Muscle layer of colon (tissue), 2 donors: Measurements from ENCODE around the gene PADI3.

Experiments used
- H3K27ac ChIP-seq: one replicate; pipeline ENCODE4 v1.7.0; 2013; ENCODE audit warnings: low read depth, mild to moderate bottlenecking, low read length, moderate library complexity
- H3K27me3 ChIP-seq, 2 donors: one replicate each; pipeline ENCODE4 v1.7.0; 2013; ENCODE audit warnings: low read length in 2 of 2, mild to moderate bottlenecking in 2 of 2; ENCODE audit not compliant: insufficient read depth in 2 of 2, control insufficient read depth in 1 of 2
- H3K36me3 ChIP-seq: one replicate; pipeline ENCODE4 v1.7.0; 2013; ENCODE audit warnings: mild to moderate bottlenecking, low read length; ENCODE audit not compliant: insufficient read depth
- H3K4me1 ChIP-seq: one replicate; pipeline ENCODE4 v1.7.0; 2013; ENCODE audit warnings: mild to moderate bottlenecking, low read length; ENCODE audit not compliant: insufficient read depth
- H3K4me3 ChIP-seq, 2 donors: one replicate each; pipeline ENCODE4 v1.7.0; 2013; ENCODE audit warnings: low read length in 2 of 2, low read depth in 1 of 2, mild to moderate bottlenecking in 1 of 2, moderate library complexity in 1 of 2
- H3K9ac ChIP-seq: one replicate; pipeline ENCODE4 v1.7.0; 2013; ENCODE audit warnings: low read length
- H3K9me3 ChIP-seq: one replicate; pipeline ENCODE4 v1.7.0; 2013; ENCODE audit warnings: mild to moderate bottlenecking, low read length
- donor health status: abdominal sarcoma.
- donor health status: Adenocarcinoma of cecum.

PADI3 gene

GRCh38 chr1:17207966-17208418, 40.9 kb upstream of the PADI3 start:
- H3K36me3 ChIP-seq: no peaks in the 10 kb centered on the region
- H3K9me3 ChIP-seq: no peaks in the 10 kb centered on the region
- H3K27me3 ChIP-seq: peaks cover 0 to 15% of the 10 kb centered on the region in 2 donors
- H3K4me1 ChIP-seq: no peaks in the 10 kb centered on the region
- H3K27ac ChIP-seq: no peak overlapping the region
- no peak overlapping the region for H3K4me3 ChIP-seq
- no peak overlapping the region for H3K9ac ChIP-seq

DNA sequence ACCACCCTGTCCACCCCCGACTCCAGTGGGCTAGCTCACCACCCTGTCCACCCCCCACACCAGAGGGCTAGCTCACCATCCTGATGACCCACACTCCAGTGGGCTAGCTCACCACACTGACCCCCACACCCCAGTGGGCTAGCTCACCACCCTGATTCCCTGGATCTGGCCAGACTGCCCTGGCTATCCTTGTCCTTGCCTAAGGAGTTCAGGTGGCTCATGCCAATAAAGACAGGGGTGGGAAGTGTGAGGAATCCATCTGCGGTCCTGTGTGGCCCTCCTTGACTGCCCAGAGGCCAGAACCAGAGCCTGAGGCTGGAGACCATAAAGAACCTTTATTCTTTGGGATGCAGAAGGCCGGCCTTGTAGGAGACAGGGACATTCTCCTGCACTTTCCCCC, 40.4 kb upstream of the PADI3 start:
- H3K4me3 ChIP-seq: no peak overlapping the region
- H3K27ac ChIP-seq: no peak overlapping the region
- no peak overlapping the region for H3K9ac ChIP-seq
- H3K27me3 ChIP-seq: peaks cover 4 to 18% of the 10 kb centered on the region in 2 donors
- no peaks in the 10 kb centered on the region for H3K9me3 ChIP-seq
- H3K4me1 ChIP-seq: no peaks in the 10 kb centered on the region
- no peaks in the 10 kb centered on the region for H3K36me3 ChIP-seq

GRCh38 chr1:17209430-17209829, 39.5 kb upstream of the PADI3 start:
- no peak overlapping the region for H3K27ac ChIP-seq
- H3K4me3 ChIP-seq: no peak overlapping the region
- no peaks in the 10 kb centered on the region for H3K36me3 ChIP-seq
- peaks cover 12 to 27% of the 10 kb centered on the region in 2 donors for H3K27me3 ChIP-seq
- no peaks in the 10 kb centered on the region for H3K4me1 ChIP-seq
- H3K9me3 ChIP-seq: no peaks in the 10 kb centered on the region
- no peak overlapping the region for H3K9ac ChIP-seq

- H3K27me3 ChIP-seq: peaks cover 12 to 32% of the 10 kb centered on the region in 2 donors
- no peaks in the 10 kb centered on the region for H3K4me1 ChIP-seq
- no peak overlapping the region for H3K27ac ChIP-seq
- H3K9ac ChIP-seq: no peak overlapping the region
- no peak overlapping the region for H3K4me3 ChIP-seq
- no peaks in the 10 kb centered on the region for H3K36me3 ChIP-seq
- H3K9me3 ChIP-seq: no peaks in the 10 kb centered on the region
Observed at GRCh38 chr1:17210176-17210575, 38.7 kb upstream of the PADI3 start.

GRCh38 chr1:17211377-17211776, 37.5 kb upstream of the PADI3 start:
- no peaks in the 10 kb centered on the region for H3K4me1 ChIP-seq

DNA sequence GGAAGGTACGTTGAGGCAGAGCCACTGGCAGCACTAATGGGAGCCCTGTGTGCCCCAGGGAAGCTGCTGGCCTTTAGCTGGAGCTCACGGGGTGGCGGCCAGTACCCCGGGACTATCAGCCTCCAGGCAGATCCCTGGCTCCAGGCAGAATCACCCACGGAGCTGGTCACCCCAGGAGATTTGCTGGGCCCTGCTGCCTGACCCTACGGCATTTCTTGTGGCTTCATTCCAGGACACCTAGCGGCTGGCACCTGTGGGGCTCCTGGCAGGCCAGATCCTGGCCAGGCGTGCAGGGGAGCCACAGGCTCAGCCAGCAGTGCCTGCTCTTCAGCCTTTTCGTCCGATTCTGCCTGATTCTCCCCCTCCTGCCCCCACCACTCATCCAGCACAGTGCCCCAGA, 36.9 kb upstream of the PADI3 start:
- H3K4me3 ChIP-seq: no peak overlapping the region
- H3K9me3 ChIP-seq: no peaks in the 10 kb centered on the region
- H3K9ac ChIP-seq: no peak overlapping the region
- no peaks in the 10 kb centered on the region for H3K4me1 ChIP-seq
- H3K36me3 ChIP-seq: no peaks in the 10 kb centered on the region
- peaks cover 12 to 32% of the 10 kb centered on the region in 2 donors for H3K27me3 ChIP-seq
- H3K27ac ChIP-seq: no peak overlapping the region

More at GRCh38 chr1:17211377-17211776, 37.5 kb upstream of the PADI3 start:
- H3K9ac ChIP-seq: no peak overlapping the region
- H3K27me3 ChIP-seq: peaks cover 12 to 32% of the 10 kb centered on the region in 2 donors
- no peak overlapping the region for H3K27ac ChIP-seq
- no peaks in the 10 kb centered on the region for H3K9me3 ChIP-seq
- H3K4me3 ChIP-seq: no peak overlapping the region
- H3K36me3 ChIP-seq: no peaks in the 10 kb centered on the region

DNA sequence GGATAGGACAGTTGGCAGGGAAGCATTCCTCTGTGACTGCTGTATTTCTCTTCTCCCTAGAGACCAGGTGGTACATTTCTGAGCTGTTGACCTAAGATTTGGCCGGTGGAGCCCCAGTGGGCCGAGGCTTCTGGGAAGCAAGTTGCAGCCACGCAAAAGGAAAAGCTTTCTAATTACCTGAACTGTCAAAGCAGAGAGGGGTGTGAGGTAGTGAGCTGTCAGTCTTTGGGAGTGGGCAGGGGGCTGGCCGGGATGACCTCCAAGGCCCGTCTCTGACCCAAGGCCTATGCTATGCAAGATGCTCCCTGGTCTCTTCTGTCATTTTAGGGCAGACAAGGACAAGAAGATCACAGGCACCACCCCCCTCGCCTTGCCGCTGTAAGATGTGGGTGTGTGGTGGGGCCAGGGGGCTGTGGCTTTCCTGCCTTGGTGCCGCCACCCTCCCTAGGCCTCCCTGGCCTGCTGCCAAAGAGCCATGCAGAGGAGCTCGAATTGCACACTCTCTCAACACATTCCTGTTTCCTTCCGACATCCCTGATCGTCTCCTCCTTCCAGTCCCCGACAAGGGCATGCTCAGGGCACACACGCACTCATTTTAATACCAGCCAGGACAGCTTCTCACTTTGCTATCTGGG, 36.3 kb upstream of the PADI3 start:
- Histone ChIP-seq H3K27ac (no peak overlapping the region), H3K27me3 (peaks cover 12 to 32% of the 10 kb centered on the region in 2 donors), H3K9ac (no peak overlapping the region), H3K4me3 (no peak overlapping the region), H3K4me1 (no peaks in the 10 kb centered on the region), H3K9me3 (no peaks in the 10 kb centered on the region), H3K36me3 (no peaks in the 10 kb centered on the region)

DNA sequence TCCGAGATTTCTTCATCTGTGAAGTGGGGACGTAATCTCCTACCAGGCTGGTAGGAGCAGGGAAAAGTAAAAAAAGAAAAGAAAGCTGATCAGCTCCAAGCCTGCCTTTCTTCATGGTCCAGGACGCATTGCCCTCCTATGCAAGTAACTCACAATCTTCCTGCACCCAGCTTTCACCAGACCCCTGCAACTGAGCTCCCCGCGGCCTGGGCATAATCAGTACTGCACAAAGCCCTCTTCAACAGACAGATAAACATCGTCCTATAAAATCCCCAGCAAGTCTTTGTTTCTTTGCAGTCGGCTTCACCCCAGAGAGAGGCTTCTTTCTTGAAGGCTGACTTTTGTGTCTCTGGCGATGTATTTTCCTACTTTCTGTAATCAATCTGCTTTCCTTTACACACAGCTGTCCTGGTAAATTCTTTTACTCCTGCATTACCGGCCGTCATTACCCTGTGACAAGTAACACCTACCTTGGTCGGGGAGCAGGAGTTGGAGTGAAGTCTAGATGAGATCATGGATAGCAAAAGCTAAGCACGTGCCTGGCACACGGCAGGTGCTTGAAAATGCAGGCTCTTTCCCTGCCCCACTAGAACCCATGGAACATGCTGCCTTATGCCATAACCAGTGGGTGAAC, 35.6 kb upstream of the PADI3 start:
- Histone ChIP-seq H3K27me3 (peaks cover 12 to 32% of the 10 kb centered on the region in 2 donors), H3K36me3 (no peaks in the 10 kb centered on the region), H3K27ac (no peak overlapping the region), H3K9ac (no peak overlapping the region), H3K9me3 (no peaks in the 10 kb centered on the region), H3K4me1 (no peaks in the 10 kb centered on the region), H3K4me3 (no peak overlapping the region)

- Histone ChIP-seq H3K27ac (no peak overlapping the region), H3K27me3 (peaks cover 12 to 32% of the 10 kb centered on the region in 2 donors), H3K9me3 (no peaks in the 10 kb centered on the region)
Observed at GRCh38 chr1:17213782-17214148, 35.1 kb upstream of the PADI3 start.

GRCh38 chr1:17214876-17215544, 33.9 kb upstream of the PADI3 start:
- no peaks in the 10 kb centered on the region for H3K4me1 ChIP-seq
- peaks cover 12 to 32% of the 10 kb centered on the region in 2 donors for H3K27me3 ChIP-seq
- no peak overlapping the region for H3K9ac ChIP-seq
- no peaks in the 10 kb centered on the region for H3K36me3 ChIP-seq
- no peaks in the 10 kb centered on the region for H3K9me3 ChIP-seq
- no peak overlapping the region for H3K27ac ChIP-seq
- H3K4me3 ChIP-seq: no peak overlapping the region

More at GRCh38 chr1:17213782-17214148, 35.1 kb upstream of the PADI3 start:
- no peaks in the 10 kb centered on the region for H3K4me1 ChIP-seq
- H3K4me3 ChIP-seq: no peak overlapping the region
- no peaks in the 10 kb centered on the region for H3K36me3 ChIP-seq
- H3K9ac ChIP-seq: no peak overlapping the region

GRCh38 chr1:17215545-17215890, 33.4 kb upstream of the PADI3 start:
- Histone ChIP-seq H3K9me3 (no peaks in the 10 kb centered on the region), H3K27me3 (peaks cover 12 to 32% of the 10 kb centered on the region in 2 donors), H3K9ac (no peak overlapping the region), H3K36me3 (no peaks in the 10 kb centered on the region), H3K4me3 (no peak overlapping the region), H3K27ac (no peak overlapping the region), H3K4me1 (no peaks in the 10 kb centered on the region)
